HG03457 (cell line): ENCODE data around the gene MTPN.

Experiments used
- ATAC-seq: cut with Tn5 transposase; IDR thresholded peaks from one replicate; pipeline ENCODE4 v1.9.1; 2021; ENCODE audit warnings: moderate number of reproducible peaks; ENCODE audit not compliant: unreplicated experiment

MTPN gene

GRCh38 chr7:135959646-135960363, 17.4 kb downstream of the MTPN start:
- no peak for ATAC-seq

GRCh38 chr7:135958173-135958572, 19.0 kb downstream of the MTPN start:
- no peak for ATAC-seq

- no peak for ATAC-seq
These were observed 19.5 kb downstream of the MTPN start for GRCh38 chr7:135957627-135958026.

GRCh38 chr7:135956393-135956792, 20.8 kb downstream of the MTPN start:
- ATAC-seq, result no peak

GRCh38 chr7:135950972-135951371, 26.2 kb downstream of the MTPN start:
- ATAC-seq, result no peak

- no peak for ATAC-seq
These were observed 26.7 kb downstream of the MTPN start for GRCh38 chr7:135950429-135950828.

GRCh38 chr7:135946289-135947055, 30.7 kb downstream of the MTPN start:
- no peak for ATAC-seq

GRCh38 chr7:135944753-135945152, 32.4 kb downstream of the MTPN start:
- ATAC-seq, result no peak

- ATAC-seq, result no peak
These were observed 33.9 kb downstream of the MTPN start for GRCh38 chr7:135943134-135943879.

- peak; percentile 51 for ATAC-seq
These were observed 34.5 kb downstream of the MTPN start for GRCh38 chr7:135942614-135943013.

- ATAC-seq, result no peak
These were observed 36.8 kb downstream of the MTPN start for GRCh38 chr7:135940077-135941075.

GRCh38 chr7:135939261-135939812, 37.8 kb downstream of the MTPN start:
- no peak for ATAC-seq

- ATAC-seq, result peak; percentile 41
These were observed 38.6 kb downstream of the MTPN start for GRCh38 chr7:135938563-135938962.

GRCh38 chr7:135938086-135938485, 39.1 kb downstream of the MTPN start:
- no peak for ATAC-seq

- no peak for ATAC-seq
These were observed 40.5 kb downstream of the MTPN start for GRCh38 chr7:135936497-135937217.

GRCh38 chr7:135934651-135935050, 42.5 kb downstream of the MTPN start:
- no peak for ATAC-seq

GRCh38 chr7:135933509-135934188, 43.5 kb downstream of the MTPN start:
- ATAC-seq, result no peak

GRCh38 chr7:135932131-135932530, 45.0 kb downstream of the MTPN start:
- ATAC-seq, result no peak
